Lower lobe of right lung (tissue), 2 donors: ENCODE results near the gene CEL. TPM values are rescaled to one million over a fixed set of nuclear protein-coding genes. Genes with fewer than 3 reads are reported as not detected.

Experiments
- ATAC-seq, 2 donors: fragments of 200-7000 bp; cut with Tn5 transposase; one replicate each; pipeline ENCODE4 v1.9.1; 2020 to 2022; ENCODE audit warnings: mild to moderate bottlenecking in 2 of 2, moderate library complexity in 2 of 2
- DNase-seq: peaks from one replicate; pipeline ENCODE4 v3.0.0-alpha.2; 2020
- H3K27ac ChIP-seq: fragments of 200-600 bp; one replicate; pipeline ENCODE4 v1.8.0; 2022
- H3K27me3 ChIP-seq: fragments of 200-600 bp; one replicate; pipeline ENCODE4 v1.8.0; 2022; ENCODE audit warnings: low read depth
- H3K36me3 ChIP-seq: fragments of 200-600 bp; one replicate; pipeline ENCODE4 v1.8.0; 2022; ENCODE audit warnings: mild to moderate bottlenecking
- H3K4me1 ChIP-seq: fragments of 200-600 bp; one replicate; pipeline ENCODE4 v1.8.0; 2022
- H3K4me3 ChIP-seq: fragments of 200-600 bp; one replicate; pipeline ENCODE4 v1.8.0; 2022; ENCODE audit warnings: mild to moderate bottlenecking
- H3K9me3 ChIP-seq: fragments of 200-600 bp; one replicate; pipeline ENCODE4 v1.8.0; 2022
- intact Hi-C: fragments of 100-400 bp; cut with DNase I; formaldehyde crosslinking; loops from one replicate; pipeline ENCODE4 v1.11.0; 2022
- total RNA-seq: library from RNA; stranded (reverse); fragmentation: NEBNext Ultra II Directional; extraction: Animal tissue kit (Norgen Biotek cat#: 25700); gene quantifications from one replicate; pipeline ENCODE4 v1.2.1, GENCODE V29; 2021
- TF ChIP-seq, protein P1 (sequence below): fragments of 200-600 bp; IDR thresholded peaks from one replicate; pipeline ENCODE4 v1.8.0; 2022; ENCODE audit warnings: antibody characterized with exemption, mild to moderate bottlenecking
- donor health status: DM: no; HTN: yes; CAD: no; lungs with severe emphysema.

The CEL gene
- total RNA-seq, 1 donor from 2014 or later: 1.4 TPM

DNA sequence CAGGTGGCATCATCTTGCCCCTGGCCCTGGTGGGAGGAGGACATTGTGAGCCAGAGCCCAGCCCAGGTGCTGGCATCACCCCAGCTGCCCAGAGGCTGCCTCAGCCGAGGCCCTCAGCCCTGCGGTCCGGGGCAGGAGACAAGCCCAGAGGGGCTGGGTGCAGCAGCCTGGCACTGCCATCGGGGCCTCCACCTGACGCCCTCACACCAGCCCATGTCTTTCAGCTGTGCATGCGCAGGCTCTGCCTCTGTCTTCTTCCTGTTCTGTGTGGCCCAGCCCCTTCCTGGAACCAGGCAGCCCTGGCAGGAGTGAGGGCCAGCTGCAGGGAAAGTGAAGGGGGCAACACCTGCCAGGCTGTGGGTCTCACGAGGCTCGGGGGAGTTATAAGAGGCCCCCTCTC, 4.8 kb upstream of the CEL start:
- DNase-seq: no peak
- TF ChIP-seq, protein P1, sequence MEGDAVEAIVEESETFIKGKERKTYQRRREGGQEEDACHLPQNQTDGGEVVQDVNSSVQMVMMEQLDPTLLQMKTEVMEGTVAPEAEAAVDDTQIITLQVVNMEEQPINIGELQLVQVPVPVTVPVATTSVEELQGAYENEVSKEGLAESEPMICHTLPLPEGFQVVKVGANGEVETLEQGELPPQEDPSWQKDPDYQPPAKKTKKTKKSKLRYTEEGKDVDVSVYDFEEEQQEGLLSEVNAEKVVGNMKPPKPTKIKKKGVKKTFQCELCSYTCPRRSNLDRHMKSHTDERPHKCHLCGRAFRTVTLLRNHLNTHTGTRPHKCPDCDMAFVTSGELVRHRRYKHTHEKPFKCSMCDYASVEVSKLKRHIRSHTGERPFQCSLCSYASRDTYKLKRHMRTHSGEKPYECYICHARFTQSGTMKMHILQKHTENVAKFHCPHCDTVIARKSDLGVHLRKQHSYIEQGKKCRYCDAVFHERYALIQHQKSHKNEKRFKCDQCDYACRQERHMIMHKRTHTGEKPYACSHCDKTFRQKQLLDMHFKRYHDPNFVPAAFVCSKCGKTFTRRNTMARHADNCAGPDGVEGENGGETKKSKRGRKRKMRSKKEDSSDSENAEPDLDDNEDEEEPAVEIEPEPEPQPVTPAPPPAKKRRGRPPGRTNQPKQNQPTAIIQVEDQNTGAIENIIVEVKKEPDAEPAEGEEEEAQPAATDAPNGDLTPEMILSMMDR: no peak
- no peak for ATAC-seq
- Histone ChIP-seq H3K9me3 (no peaks in the 10 kb centered on the region), H3K36me3 (peaks cover 66% of the 10 kb centered on the region), H3K27ac (no peak overlapping the region), H3K4me3 (no peak overlapping the region), H3K27me3 (no peaks in the 10 kb centered on the region), H3K4me1 (peaks cover 4% of the 10 kb centered on the region)
- intact Hi-C loops: no loop called here

DNA sequence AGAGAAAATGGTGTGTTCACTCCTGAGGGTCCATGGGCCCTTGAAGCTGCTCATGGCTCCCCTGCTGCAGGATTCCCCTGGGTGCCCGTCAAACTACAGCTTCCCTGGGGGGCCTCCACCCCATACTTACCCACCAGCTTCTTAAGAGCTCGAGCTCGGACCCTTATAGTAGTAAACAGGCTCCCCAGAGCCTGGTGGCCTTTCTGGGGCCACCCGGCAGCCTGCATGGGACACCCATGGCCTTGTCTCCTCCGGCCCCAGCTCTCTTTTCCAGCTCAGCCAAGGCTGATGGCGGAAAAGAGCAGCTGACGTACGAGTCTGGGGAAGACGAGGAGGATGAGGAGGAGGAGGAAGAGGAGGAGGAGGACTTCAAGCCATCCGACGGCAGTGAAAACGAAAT, 4.2 kb upstream of the CEL start:
- Histone ChIP-seq H3K9me3 (no peaks in the 10 kb centered on the region), H3K4me3 (no peak overlapping the region), H3K36me3 (peaks cover 61% of the 10 kb centered on the region), H3K27ac (no peak overlapping the region), H3K4me1 (peaks cover 4% of the 10 kb centered on the region), H3K27me3 (no peaks in the 10 kb centered on the region)
- DNase-seq (no peak), ATAC-seq (no peak)
- TF ChIP-seq, protein P1: no peak
- intact Hi-C loops: no loop called here

DNA sequence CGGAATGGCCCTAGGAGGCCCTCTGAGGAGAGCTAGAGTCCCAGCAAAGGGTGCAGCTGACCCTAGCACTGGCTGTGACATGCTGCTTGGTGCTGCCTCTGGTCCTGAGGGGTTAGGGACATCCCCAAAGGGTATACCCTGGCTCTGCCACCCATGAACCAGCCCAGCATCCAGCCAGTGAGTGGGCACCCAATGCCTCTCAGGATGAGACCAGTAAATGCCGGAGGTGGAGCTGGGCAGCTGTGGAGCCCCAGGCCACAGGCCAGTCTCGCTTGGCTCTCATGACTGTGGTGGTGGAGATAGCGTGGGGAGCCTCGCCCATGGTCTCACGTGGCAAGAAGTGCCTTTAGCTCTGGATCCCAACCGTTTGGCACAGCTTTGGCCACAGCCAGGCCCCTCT, 3.7 kb upstream of the CEL start:
- Histone ChIP-seq H3K27ac (no peak overlapping the region), H3K9me3 (no peaks in the 10 kb centered on the region), H3K27me3 (no peaks in the 10 kb centered on the region), H3K4me1 (peaks cover 4% of the 10 kb centered on the region), H3K36me3 (peaks cover 56% of the 10 kb centered on the region), H3K4me3 (no peak overlapping the region)
- peak; percentile 20 for DNase-seq
- intact Hi-C loops: no loop called here
- TF ChIP-seq, protein P1: no peak
- ATAC-seq: no peak

DNA sequence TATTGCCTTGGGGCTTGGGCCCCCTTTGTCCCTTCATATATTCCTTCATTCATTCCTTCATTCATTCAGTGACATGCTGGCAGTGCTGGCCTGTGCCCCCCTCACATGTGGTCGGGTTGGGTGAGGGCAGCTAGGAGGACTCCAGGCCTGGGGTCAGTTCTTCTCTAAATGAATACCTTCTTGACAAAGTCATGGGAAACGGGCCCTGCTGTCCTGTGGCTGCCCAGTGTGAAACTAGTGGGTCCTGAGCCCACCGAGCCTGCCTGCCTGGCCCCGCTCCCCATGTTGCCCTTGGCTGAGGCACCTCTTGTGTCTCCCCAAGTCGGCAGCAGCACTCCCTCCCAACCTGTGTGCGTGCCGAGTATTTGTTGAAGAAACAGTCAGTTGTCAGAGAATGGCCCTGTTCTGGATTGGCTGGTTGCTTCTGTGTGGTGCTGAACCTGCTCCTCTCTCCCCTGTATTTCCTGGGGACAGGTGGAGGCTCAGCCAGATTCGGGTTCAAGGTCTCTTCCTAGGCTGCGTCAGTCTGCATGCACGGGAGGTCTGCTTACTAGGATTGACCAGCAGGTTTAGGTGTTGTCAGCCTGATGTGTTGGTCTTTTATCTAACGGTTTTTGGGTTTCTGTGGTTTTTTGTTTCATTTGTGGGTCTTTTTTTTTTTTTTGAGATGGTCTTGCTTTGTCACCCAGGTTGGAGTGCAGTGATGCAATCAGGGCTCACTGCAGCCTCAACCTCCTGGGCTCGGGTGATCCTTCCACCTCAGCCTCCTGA, 3.0 kb upstream of the CEL start:
- H3K36me3 ChIP-seq: peaks cover 50% of the 10 kb centered on the region
- H3K27me3 ChIP-seq: no peaks in the 10 kb centered on the region

DNA sequence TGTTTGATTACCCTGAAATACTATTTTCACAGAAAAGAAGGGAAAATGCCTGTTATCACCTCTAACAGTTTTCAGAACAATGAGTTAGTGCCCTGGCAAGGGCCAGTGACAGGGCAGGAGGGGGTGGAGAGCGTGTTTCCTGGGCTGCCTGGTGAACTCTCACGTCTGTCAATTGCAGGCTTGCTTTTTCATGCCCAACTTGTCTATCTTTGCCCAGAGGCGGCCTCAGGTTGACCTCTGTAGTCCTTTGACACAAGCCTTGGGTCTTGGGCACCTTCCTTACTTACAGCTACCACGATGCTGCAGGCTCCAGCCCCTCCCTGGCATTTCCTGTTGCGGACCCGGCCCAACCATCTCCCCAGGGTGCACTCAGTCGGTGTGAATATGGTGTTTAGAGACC, 2.2 kb upstream of the CEL start:
- no peak for DNase-seq
- ATAC-seq: no peak
- no peaks in the 10 kb centered on the region for H3K27me3 ChIP-seq
- no peak overlapping the region for H3K4me3 ChIP-seq
- H3K36me3 ChIP-seq: peaks cover 41% of the 10 kb centered on the region
- no peaks in the 10 kb centered on the region for H3K9me3 ChIP-seq
- intact Hi-C loops: no loop called here
- TF ChIP-seq, protein P1: no peak
- peaks cover 4% of the 10 kb centered on the region for H3K4me1 ChIP-seq
- H3K27ac ChIP-seq: no peak overlapping the region

More for the DNA sequence above, 3.0 kb upstream of the CEL start:
- Histone ChIP-seq H3K4me3 (no peak overlapping the region), H3K9me3 (no peaks in the 10 kb centered on the region), H3K4me1 (peaks cover 4% of the 10 kb centered on the region), H3K27ac (no peak overlapping the region)
- intact Hi-C loops: no loop called here
- ATAC-seq (no peak), DNase-seq (no peak)
- TF ChIP-seq, protein P1: no peak
